ENCODE data around the gene HK2.
"Not testable (repeated sequence)": the region's sequence is repeated elsewhere in the genome, so short reads cannot be mapped to it uniquely, and the experiment has no call there.

Gene HK2

GRCh38 chr2:74833418-74834233 lies at the start of gene HK2:
TSS of gene HK2 (plus strand) at chr2:74834127. CDS start at chr2:74834581, 454 bp downstream.
- peak; percentile 92 for DNase-seq

GRCh38 chr2:74789271-74789670 lies 44.7 kb upstream of the HK2 start:
- DNase-seq = no peak

- no peak for DNase-seq
Measured at GRCh38 chr2:74792282-74792681, 41.6 kb upstream of the HK2 start.

- not testable (repeated sequence) for DNase-seq
Measured at GRCh38 chr2:74794878-74795277, 39.0 kb upstream of the HK2 start.

GRCh38 chr2:74806355-74806839 lies 27.5 kb upstream of the HK2 start:
- DNase-seq = no peak

GRCh38 chr2:74806920-74807319 lies 27.0 kb upstream of the HK2 start:
- no peak for DNase-seq

- DNase-seq = no peak
Measured at GRCh38 chr2:74812787-74813590, 20.9 kb upstream of the HK2 start.

- DNase-seq = no peak
Measured at GRCh38 chr2:74814102-74814501, 19.8 kb upstream of the HK2 start.

GRCh38 chr2:74815941-74816340 lies 18.0 kb upstream of the HK2 start:
- no peak for DNase-seq

- DNase-seq = no peak
Measured at GRCh38 chr2:74816540-74817303, 17.2 kb upstream of the HK2 start.

GRCh38 chr2:74817304-74817675 lies 16.6 kb upstream of the HK2 start:
- no peak for DNase-seq

- no peak for DNase-seq
Measured at GRCh38 chr2:74819702-74820101, 14.2 kb upstream of the HK2 start.

- DNase-seq = no peak
Measured at GRCh38 chr2:74821177-74822126, 12.5 kb upstream of the HK2 start.

- no peak for DNase-seq
Measured at GRCh38 chr2:74822771-74823566, 11.0 kb upstream of the HK2 start.

GRCh38 chr2:74824679-74825078 lies 9.2 kb upstream of the HK2 start:
- no peak for DNase-seq

GRCh38 chr2:74828543-74828942 lies 5.4 kb upstream of the HK2 start:
- DNase-seq = no peak

GRCh38 chr2:74831693-74832530 lies 2.0 kb upstream of the HK2 start:
- DNase-seq = no peak

GRCh38 chr2:74834234-74834791 lies 386 bp downstream of the HK2 start:
- peak; percentile 78 for DNase-seq

GRCh38 chr2:74834792-74835755 lies 1.1 kb downstream of the HK2 start:
- DNase-seq = peak; percentile 89
